ENCODE data around the gene FAM209B. TPM values are rescaled to one million over a fixed set of nuclear protein-coding genes. Genes with fewer than 3 reads are reported as not detected.
"Not testable (repeated sequence)": the region's sequence is repeated elsewhere in the genome, so short reads cannot be mapped to it uniquely, and the experiment has no call there.

The FAM209B gene, protein sequence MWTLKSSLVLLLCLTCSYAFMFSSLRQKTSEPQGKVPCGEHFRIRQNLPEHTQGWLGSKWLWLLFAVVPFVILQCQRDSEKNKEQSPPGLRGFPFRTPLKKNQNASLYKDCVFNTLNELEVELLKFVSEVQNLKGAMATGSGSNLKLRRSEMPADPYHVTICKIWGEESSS
- under 1 TPM in 2 of 7 donors, not detected in 5; 0.31 to 0.37 TPM for total RNA-seq
- polyA plus RNA-seq = under 1 TPM in 1 of 2 donors, not detected in 1; 0.22 TPM
- long read RNA-seq, donor 1 = 0 reads
- long read RNA-seq, donor 2 = 0 reads
- long read RNA-seq, donor 3 = 0 reads

DNA sequence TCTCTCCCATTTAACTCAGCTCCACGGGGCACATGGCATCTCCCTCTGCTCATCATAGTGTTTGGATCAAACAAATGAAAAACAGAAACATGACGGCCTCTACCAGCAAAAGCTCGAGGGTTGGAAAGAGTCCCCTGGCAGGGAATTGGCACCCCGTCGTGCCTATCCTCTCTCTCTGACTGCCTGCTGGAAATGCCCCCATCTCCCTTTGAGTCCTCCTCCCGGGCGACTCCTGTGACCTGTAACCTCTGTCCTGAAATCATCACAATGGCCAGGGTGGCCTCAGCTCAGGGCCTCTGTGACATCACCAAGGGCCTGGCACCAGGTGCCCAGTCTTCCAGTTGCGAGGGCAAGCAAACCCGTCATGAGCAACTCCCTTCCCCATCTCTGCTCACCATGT lies at the start of gene FAM209B:
Gene FAM209B (plus strand): TSS at position 301 of the 400 bp plus-strand sequence. CDS start 96 bp downstream, at position 397.
- intact Hi-C loops (cut with DNase I); H3K4me3 ChIP-seq; H3K36me3 ChIP-seq; H3K27ac ChIP-seq; H3K4me1 ChIP-seq (ENCODE audit: insufficient read depth); H3K9me3 ChIP-seq; DNase-seq; H3K27me3 ChIP-seq: not testable (repeated sequence)
- 84 to 89% (median 88%) methylated on average over 9 of the region's 9 CpGs for WGBS, 3 donors

DNA sequence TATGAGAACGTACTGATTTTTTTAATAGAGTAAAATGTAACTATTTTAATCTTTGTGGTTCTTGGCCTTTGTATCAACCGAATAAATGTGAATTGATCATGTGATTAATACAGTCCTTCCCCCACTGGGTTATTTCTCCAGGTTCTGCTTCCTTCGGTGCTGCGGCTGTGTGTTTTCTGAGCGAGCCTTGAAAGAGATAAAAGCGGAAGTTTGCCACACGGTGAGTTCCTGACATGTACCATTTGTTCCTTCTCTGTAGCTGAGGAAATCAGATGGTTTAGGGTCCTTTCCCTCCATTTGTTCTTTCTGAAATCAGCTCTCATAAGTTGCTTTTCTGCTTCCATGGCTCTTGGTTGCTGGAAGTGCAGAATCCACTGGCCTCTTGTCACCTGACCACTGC lies 49.1 kb upstream of the FAM209B start:
- Histone ChIP-seq H3K27ac (no peak overlapping the region), H3K27me3 (no peaks in the 10 kb centered on the region), H3K9me3 (no peaks in the 10 kb centered on the region), H3K36me3 (no peaks in the 10 kb centered on the region), H3K4me3 (no peak overlapping the region), H3K4me1 (ENCODE audit: insufficient read depth) (peaks cover 1% of the 10 kb centered on the region)
- DNase-seq = no peak
- intact Hi-C loops (cut with DNase I) = no loop called here
- TF ChIP-seq EP300 (IDR thresholded peaks at IDR 0.05) (no peak), POLR2A (IDR thresholded peaks at IDR 0.05) (no peak)
- TF ChIP-seq, protein P1, sequence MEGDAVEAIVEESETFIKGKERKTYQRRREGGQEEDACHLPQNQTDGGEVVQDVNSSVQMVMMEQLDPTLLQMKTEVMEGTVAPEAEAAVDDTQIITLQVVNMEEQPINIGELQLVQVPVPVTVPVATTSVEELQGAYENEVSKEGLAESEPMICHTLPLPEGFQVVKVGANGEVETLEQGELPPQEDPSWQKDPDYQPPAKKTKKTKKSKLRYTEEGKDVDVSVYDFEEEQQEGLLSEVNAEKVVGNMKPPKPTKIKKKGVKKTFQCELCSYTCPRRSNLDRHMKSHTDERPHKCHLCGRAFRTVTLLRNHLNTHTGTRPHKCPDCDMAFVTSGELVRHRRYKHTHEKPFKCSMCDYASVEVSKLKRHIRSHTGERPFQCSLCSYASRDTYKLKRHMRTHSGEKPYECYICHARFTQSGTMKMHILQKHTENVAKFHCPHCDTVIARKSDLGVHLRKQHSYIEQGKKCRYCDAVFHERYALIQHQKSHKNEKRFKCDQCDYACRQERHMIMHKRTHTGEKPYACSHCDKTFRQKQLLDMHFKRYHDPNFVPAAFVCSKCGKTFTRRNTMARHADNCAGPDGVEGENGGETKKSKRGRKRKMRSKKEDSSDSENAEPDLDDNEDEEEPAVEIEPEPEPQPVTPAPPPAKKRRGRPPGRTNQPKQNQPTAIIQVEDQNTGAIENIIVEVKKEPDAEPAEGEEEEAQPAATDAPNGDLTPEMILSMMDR (IDR thresholded peaks at IDR 0.05) = no peak
- 47 to 65% (median 55%) methylated on average over 7 of the region's 7 CpGs for WGBS, 3 donors

DNA sequence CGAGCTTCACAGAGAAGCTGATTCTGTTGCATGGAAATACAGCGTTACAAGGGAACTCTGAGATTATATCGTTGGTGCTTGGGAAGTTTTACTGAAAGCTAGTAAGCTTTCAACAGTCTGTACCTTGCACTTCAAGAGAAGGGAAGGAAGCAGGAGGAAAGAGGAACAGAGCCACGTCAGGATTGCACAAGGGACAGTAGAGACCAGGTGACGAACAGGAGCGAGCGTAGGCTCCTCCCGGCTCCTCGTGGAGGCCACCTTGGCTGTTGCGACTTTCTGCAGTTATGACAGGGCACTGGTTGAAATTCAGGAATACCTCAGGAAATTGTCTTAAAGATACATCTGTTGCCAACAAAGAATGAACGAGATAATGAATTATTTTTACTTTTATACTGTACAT lies 45.8 kb upstream of the FAM209B start:
- Histone ChIP-seq H3K4me1 (ENCODE audit: insufficient read depth) (no peaks in the 10 kb centered on the region), H3K4me3 (no peak overlapping the region), H3K27ac (no peak overlapping the region), H3K36me3 (no peaks in the 10 kb centered on the region), H3K27me3 (no peaks in the 10 kb centered on the region), H3K9me3 (no peaks in the 10 kb centered on the region)
- intact Hi-C loops (cut with DNase I) = no loop called here
- WGBS, 3 donors = 85 to 86% (median 86%) methylated on average over 11 of the region's 11 CpGs
- DNase-seq = no peak
- TF ChIP-seq EP300 (IDR thresholded peaks at IDR 0.05) (no peak), POLR2A (IDR thresholded peaks at IDR 0.05) (no peak)
- TF ChIP-seq, protein P1 (IDR thresholded peaks at IDR 0.05) = no peak

DNA sequence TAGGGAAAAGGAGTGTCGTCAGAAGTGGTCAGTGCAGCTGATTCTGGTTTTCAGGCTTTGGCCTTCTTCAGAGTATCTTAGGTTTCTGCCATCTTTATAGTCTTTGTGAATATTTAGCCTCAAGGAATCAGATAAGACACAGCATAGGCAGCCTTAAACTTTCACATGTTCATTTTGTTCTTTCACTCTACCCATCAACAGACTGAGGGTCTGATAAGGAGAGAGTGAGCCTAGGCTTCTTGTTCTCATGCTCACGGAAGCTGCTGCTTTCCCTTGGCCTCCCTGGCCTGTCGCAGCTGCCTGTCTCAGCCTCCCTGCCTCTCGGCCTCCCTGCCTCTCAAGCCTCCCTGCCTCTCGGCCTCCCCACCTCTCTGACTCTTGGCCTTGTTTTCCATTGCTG lies 44.5 kb upstream of the FAM209B start:
- TF ChIP-seq, protein P1 (IDR thresholded peaks at IDR 0.05) = no peak
- no peak for TF ChIP-seq EP300 (IDR thresholded peaks at IDR 0.05)
- TF ChIP-seq POLR2A (IDR thresholded peaks at IDR 0.05) = no peak

DNA sequence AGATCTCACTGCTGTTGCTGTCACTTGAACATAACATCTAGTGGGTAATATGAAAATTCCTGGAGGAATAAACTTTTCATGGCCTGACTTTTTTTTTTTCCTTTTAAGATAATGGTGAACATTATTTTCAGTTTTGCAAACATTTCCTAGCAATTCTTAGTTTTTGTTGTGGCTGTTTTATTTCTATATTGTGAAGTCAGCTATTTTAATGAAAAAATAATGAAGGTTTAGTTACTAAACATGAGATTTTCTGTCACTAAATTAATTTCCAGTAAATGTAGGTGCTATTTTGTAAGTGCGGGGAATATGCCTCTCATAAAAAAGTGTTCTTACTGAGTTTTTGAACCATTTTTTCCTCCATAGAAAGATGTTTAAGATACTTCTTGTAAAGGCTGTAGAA lies 31.9 kb upstream of the FAM209B start:
- no peak for DNase-seq
- H3K4me3 ChIP-seq = no peak overlapping the region
- H3K27ac ChIP-seq = no peak overlapping the region
- H3K27me3 ChIP-seq = no peaks in the 10 kb centered on the region
- TF ChIP-seq POLR2A (IDR thresholded peaks at IDR 0.05) (no peak), EP300 (IDR thresholded peaks at IDR 0.05) (no peak)
- TF ChIP-seq, protein P1 (IDR thresholded peaks at IDR 0.05) = no peak
- peaks cover 1% of the 10 kb centered on the region for H3K4me1 ChIP-seq (ENCODE audit: insufficient read depth)
- WGBS, 3 donors = 76 to 94% (median 86%) methylated on average over 1 of the region's 1 CpG
- no peaks in the 10 kb centered on the region for H3K36me3 ChIP-seq
- intact Hi-C loops (cut with DNase I) = no loop called here
- no peaks in the 10 kb centered on the region for H3K9me3 ChIP-seq

More for the DNA sequence above, 44.5 kb upstream of the FAM209B start:
- WGBS, 3 donors = 93 to 97% (median 95%) methylated on average over 5 of the region's 5 CpGs
- Histone ChIP-seq H3K4me3 (no peak overlapping the region), H3K9me3 (no peaks in the 10 kb centered on the region), H3K27me3 (no peaks in the 10 kb centered on the region), H3K4me1 (ENCODE audit: insufficient read depth) (no peaks in the 10 kb centered on the region), H3K27ac (no peak overlapping the region), H3K36me3 (no peaks in the 10 kb centered on the region)
- intact Hi-C loops (cut with DNase I) = no loop called here
- DNase-seq = no peak
